ENCODE results near the gene LY86. TPM values are rescaled to one million over a fixed set of nuclear protein-coding genes. Genes with fewer than 3 reads are reported as not detected.

Gene LY86
- total and polyA plus RNA-seq, 9 of the 15 experiments (the other 6 are each of a cell fraction or from before 2014, with no cell fraction given), result 0.08 to 0.20 TPM; not detected in 7

GRCh38 chr6:6683969-6684833 is 95.7 kb downstream of the LY86 start (continued):
- TF ChIP-seq TCF7L2 (IDR thresholded peaks at IDR 0.05; ENCODE audit: low read depth, low read length) (no peak), SMARCA5 (IDR thresholded peaks at IDR 0.05) (0 out of 2 replicates have a peak, but pooled peaks have one; percentile 48), ZNF668 (CRISPR knock-in tag; IDR thresholded peaks at IDR 0.05) (no peak), THAP7 (CRISPR knock-in tag; IDR thresholded peaks at IDR 0.05) (no peak), ZBTB17 (CRISPR knock-in tag; IDR thresholded peaks at IDR 0.05) (0 out of 2 replicates have a peak, but pooled peaks have one; percentile 32), ZMIZ1 (IDR thresholded peaks at IDR 0.05; ENCODE audit: low read depth in 2 of 2, low read length in 2 of 2) (peak in 1 of 2 experiments; percentile 75; a peak in 2 of 4 replicates), NR2C2 (CRISPR knock-in tag; IDR thresholded peaks at IDR 0.05) (0 out of 2 replicates have a peak, but pooled peaks have one; percentile 46), NR2C2 (tag; IDR thresholded peaks at IDR 0.05) (peak; percentile 70), HDAC3 (IDR thresholded peaks at IDR 0.05; ENCODE audit: borderline replicate concordance, partially characterized antibody) (peak; percentile 70), ARNT (IDR thresholded peaks at IDR 0.05) (peak; percentile 68 to 76; a peak in 2 of 4 replicates), CREM (IDR thresholded peaks at IDR 0.05; ENCODE audit: low read depth) (peak; percentile 95), BDP1 (IDR thresholded peaks at IDR 0.05; ENCODE audit: insufficient read depth, insufficient read length) (no peak), SLC30A9 (CRISPR knock-in tag; IDR thresholded peaks at IDR 0.05) (no peak), TBL1XR1 (IDR thresholded peaks at IDR 0.05; ENCODE audit: low read length in 2 of 2) (0 out of 4 replicates have a peak, but pooled peaks of 1 of the 2 experiments have one; percentile 31), ARID1B (IDR thresholded peaks at IDR 0.05) (peak; percentile 95), TFAP4 (CRISPR knock-in tag; IDR thresholded peaks at IDR 0.05; ENCODE audit: borderline replicate concordance) (peak; percentile 79), E2F3 (CRISPR knock-in tag; IDR thresholded peaks at IDR 0.05) (no peak), SNIP1 (IDR thresholded peaks at IDR 0.05; ENCODE audit: low read depth) (no peak), EWSR1 (IDR thresholded peaks at IDR 0.05; ENCODE audit: borderline replicate concordance, low read depth, partially characterized antibody) (no peak), ZNF696 (CRISPR knock-in tag; conservative IDR thresholded peaks at IDR 0.05) (no peak), NBN (IDR thresholded peaks at IDR 0.05; ENCODE audit: low read depth) (peak; percentile 64; the same call in 1 of the 2 replicates), SMAD2 (IDR thresholded peaks at IDR 0.05; ENCODE audit: low read depth, low read length) (no peak), IRF2 (CRISPR knock-in tag; IDR thresholded peaks at IDR 0.05) (no peak), PRPF4 (IDR thresholded peaks at IDR 0.05; ENCODE audit: insufficient read depth, low read depth, low read length, poor library complexity, severe bottlenecking) (no peak), ETV5 (CRISPR knock-in tag; IDR thresholded peaks at IDR 0.05; ENCODE audit: low read depth) (peak; percentile 41; the same call in 1 of the 2 replicates)
